ENCODE measurements around the gene FUBP1.

GRCh38 chr1:77906624-77907023 lies 72.2 kb downstream of the FUBP1 start:
- no peak for TF ChIP-seq CTCF (conservative IDR thresholded peaks at IDR 0.05)
- no peak for TF ChIP-seq ZFX (IDR thresholded peaks at IDR 0.05)

All from C4-2B (cell line).